Measurements from ENCODE around the gene PACRG. TPM values are rescaled to one million over a fixed set of nuclear protein-coding genes. Genes with fewer than 3 reads are reported as not detected.

PACRG gene
- total and polyA plus RNA-seq, 10 of the 15 experiments (the other 5 are each of a cell fraction or from before 2014, with no cell fraction given) = not detected

GRCh38 chr6:162976141-162976540 lies 248.4 kb downstream of the PACRG start:
- in situ Hi-C loops (cut with MboI) = no loop called here
- ATAC-seq = no peak
- Histone ChIP-seq H3K27ac (ENCODE audit: control insufficient read depth, insufficient read depth) (no peak overlapping the region), H3K27me3 (replicated peaks in 1 of 2; ENCODE audit: control insufficient read depth in 2 of 2, insufficient read depth in 2 of 2, low read length in 1 of 2) (no peaks in the 10 kb centered on the region), H3K79me2 (ENCODE audit: control insufficient read depth, insufficient read depth, low read length) (no peaks in the 10 kb centered on the region), H3K4me3 (no peak overlapping the region), H2AFZ (ENCODE audit: control insufficient read depth, low read depth, low read length) (no peak overlapping the region), H3K4me1 (ENCODE audit: control insufficient read depth, insufficient read depth, low read length) (no peaks in the 10 kb centered on the region), H3K4me2 (ENCODE audit: control insufficient read depth, insufficient read depth) (no peak overlapping the region), H3K9ac (ENCODE audit: control insufficient read depth, insufficient read depth, low read length) (no peak overlapping the region), H3K9me3 (replicated peaks; ENCODE audit: control insufficient read depth, insufficient read depth, low read length) (no peaks in the 10 kb centered on the region), H4K20me1 (ENCODE audit: control insufficient read depth, insufficient read depth) (no peaks in the 10 kb centered on the region), H3K36me3 (ENCODE audit: control insufficient read depth in 2 of 2, insufficient read depth in 2 of 2, low read length in 1 of 2) (no peaks in the 10 kb centered on the region)
- intact Hi-C loops (cut with micrococcal nuclease; ENCODE audit: unreplicated experiment) = no loop called here
- RAD21 ChIA-PET (ENCODE audit: unreplicated experiment) = no interaction called here
- DNase-seq (ENCODE audit: low read depth, low spot score) = no peak
- BruUV-seq (replicated peaks) = no TSS peak
- SMC1A ChIA-PET (ENCODE audit: uncharacterized antibody, unreplicated experiment) = no interaction called here
- 3% methylated on average over 5 of the region's 5 CpGs for WGBS (ENCODE audit: insufficient coverage, insufficient replicate concordance, low lambda C conversion rate, missing lambda C conversion rate)
- no peak for FAIRE-seq
- POLR2A ChIA-PET = no interaction called here
- CTCF ChIA-PET = no interaction called here
- TF ChIP-seq IRF5 (IDR thresholded peaks at IDR 0.05; ENCODE audit: borderline replicate concordance) (no peak), TARDBP (IDR thresholded peaks at IDR 0.05; ENCODE audit: borderline replicate concordance) (no peak), CUX1 (IDR thresholded peaks at IDR 0.05; ENCODE audit: insufficient replicate concordance, low read depth, low read length) (no peak), TAF1 (IDR thresholded peaks at IDR 0.05; ENCODE audit: borderline replicate concordance, low read depth, low read length) (no peak), SKIL (IDR thresholded peaks at IDR 0.05; ENCODE audit: low read depth, poor library complexity, severe bottlenecking) (no peak), TCF7 (IDR thresholded peaks at IDR 0.05; ENCODE audit: borderline replicate concordance) (no peak), MYB (IDR thresholded peaks at IDR 0.05; ENCODE audit: borderline replicate concordance, low read depth, low read length) (no peak), BCLAF1 (IDR thresholded peaks at IDR 0.05) (no peak), ZNF207 (IDR thresholded peaks at IDR 0.05; ENCODE audit: borderline replicate concordance) (no peak), PAX8 (IDR thresholded peaks at IDR 0.05) (no peak), SMAD5 (IDR thresholded peaks at IDR 0.05; ENCODE audit: low read depth) (no peak), JUNB (IDR thresholded peaks at IDR 0.05) (no peak), SRF (IDR thresholded peaks at IDR 0.05; ENCODE audit: low read depth in 2 of 2, low read length in 2 of 2) (no peak), ZZZ3 (IDR thresholded peaks at IDR 0.05; ENCODE audit: control insufficient read depth, insufficient read length, low read depth) (no peak)
